Stimulated activated CD4-positive, alpha-beta T cell treated with anti-CD3 and anti-CD28 coated beads, Interleukin-1b, Interleukin-23, amount 100 ng/mL, for 4 hours (primary cell): ENCODE data around the gene CAMTA1.
"Not testable (repeated sequence)": the region's sequence is repeated elsewhere in the genome, so short reads cannot be mapped to it uniquely, and the experiment has no call there.

ENCODE experiments used
- DNase-seq, 2 donors: peaks; one replicate each; pipeline ENCODE4 v3.0.0-alpha.2; 2020; ENCODE audit warnings: low read depth in 2 of 2

The CAMTA1 gene

DNA sequence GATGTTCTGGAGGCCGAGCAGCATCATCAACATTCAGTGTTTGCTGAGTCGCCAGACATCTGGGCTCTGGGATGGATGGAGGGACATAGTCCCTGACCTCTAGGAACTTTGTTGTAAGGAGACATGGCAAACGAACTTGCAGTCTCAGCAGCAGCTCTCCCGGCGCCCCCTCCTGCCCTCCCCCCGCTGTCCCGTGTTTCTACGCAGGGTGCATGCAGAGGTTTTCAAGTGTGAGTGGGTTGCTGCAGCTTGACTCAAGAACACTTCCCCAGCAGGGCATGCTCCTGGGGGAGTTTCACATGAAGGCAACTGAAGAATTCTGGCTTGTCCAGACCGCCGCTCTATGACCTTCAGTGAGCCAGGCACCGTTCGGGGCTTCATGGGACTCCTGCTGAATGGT, 121.9 kb downstream of the CAMTA1 start:
- DNase-seq, result no peak

DNA sequence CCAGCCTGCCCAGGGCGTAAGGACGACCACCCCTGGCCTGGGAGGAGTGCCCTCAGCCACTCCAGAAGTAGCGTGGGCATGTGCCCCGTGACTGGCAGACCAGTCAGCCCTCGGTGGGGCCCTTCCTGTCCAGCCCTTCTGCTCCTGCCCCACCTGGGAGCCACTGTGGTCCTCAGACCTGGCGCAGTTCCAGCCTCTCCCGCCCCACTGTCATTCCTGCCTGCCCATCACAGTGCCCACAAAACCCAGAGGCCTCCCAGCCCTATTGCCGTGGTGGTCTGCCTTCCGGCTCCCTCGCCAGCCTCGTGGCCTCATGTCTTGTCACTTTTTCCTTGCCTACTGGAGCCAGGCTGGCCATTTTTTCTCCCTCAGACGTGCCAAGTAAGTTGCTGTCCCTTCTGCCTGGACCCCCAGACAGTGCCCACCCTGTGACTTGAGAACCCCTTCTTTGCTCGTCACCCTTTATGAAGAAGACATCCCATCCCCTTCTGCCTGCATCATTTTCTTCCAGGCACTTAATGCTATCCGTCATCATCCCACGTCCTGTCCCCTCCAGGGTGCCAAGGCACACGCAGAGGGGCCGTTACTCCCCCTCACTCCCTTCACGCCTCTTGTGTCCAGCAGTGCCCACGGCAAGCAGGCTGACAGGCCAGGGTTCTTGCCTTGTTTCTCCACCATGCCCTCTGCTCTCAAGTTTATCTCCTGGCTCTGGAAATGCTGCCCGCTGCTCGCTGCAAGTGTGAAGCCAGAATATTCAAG, 122.6 kb downstream of the CAMTA1 start:
- DNase-seq, result no peak

GRCh38 chr1:6909401-6909800, 124.1 kb downstream of the CAMTA1 start:
- DNase-seq, result no peak

GRCh38 chr1:6909857-6910256, 124.6 kb downstream of the CAMTA1 start:
- DNase-seq, result no peak

DNA sequence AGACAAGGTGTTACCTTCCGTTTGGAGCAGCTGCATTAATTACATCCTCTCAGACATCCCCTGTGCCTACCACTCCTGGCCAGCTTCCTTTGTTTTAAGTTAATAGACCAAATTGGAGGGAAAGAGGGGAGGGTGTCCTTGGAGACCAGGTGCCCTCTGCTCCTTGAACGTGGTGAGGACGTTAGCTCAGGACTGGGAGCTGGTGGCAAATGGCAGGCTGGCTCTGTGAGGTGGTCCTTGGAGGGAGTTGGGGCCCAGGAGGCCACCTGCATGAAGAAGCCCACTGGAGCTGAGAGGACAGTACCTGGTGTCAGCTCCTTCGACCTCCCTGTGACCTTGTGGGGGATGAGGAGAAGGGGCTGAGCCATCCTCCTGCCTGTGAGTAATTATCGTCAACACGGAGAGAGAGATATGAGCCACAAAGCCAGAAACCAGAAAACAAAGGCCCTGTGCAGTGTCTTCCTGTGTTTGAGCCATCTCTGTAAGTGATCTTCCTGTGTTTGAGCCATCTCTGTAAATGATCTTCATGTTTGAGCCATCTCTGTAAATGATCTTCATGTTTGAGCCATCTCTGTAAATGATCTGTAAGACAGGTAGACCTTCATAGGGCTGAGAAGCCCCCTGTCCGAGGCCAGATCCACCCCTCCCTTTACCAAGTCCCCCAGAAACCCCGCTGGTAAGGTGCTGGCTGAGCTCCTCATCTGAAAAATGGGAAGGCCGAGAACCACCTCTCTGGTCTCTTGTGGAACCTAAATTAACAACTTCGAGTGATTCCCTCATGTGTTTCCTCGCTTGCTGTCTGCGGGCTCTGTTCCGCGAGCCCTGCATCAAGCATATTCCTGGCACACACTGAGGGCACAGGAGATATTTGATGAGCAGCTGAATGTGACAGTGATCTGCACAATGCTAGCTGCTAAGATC, 126.0 kb downstream of the CAMTA1 start:
- DNase-seq, result no peak

- DNase-seq, result no peak
Observed at GRCh38 chr1:6911974-6912373, 126.7 kb downstream of the CAMTA1 start.

DNA sequence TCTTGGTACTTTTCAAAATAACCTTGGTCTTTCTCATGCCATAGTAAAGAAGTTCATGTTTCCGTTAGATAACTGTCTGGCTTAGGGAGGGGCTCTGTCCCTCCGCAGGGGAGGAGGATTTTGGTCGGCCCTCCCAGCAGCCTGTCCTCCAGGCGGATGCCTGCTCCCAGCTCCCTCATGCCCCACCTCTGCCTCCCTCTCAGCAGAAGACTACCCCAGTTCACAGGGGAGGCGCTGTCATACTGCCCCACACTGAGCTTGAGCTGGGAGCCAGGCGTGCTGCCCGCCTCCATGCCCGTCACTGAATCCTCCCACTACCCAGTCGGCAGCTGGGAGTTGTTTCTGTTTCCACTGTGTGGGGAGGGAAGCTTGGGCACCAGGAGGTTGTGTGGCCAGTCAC, 127.3 kb downstream of the CAMTA1 start:
- no peak for DNase-seq

DNA sequence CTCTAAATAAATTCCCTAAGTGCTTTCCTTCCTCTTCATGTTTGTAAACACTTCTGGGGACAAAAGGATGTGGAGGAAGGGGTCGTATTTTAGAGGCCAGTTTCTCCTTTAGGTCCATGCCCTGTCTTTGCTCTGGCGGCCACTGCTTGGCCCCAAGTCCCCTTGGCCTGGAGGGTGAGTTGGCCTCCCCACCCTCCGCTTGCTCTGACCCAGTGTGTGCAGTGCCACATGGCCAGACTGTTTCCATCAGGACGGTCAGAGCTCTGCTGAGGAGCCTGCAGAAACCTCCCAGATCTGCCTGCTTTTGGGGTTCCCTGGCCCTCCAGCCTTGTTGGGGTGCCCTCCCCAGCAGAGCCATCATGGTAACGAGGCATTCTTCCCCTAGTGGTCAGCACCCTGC, 127.8 kb downstream of the CAMTA1 start:
- DNase-seq, result no peak

DNA sequence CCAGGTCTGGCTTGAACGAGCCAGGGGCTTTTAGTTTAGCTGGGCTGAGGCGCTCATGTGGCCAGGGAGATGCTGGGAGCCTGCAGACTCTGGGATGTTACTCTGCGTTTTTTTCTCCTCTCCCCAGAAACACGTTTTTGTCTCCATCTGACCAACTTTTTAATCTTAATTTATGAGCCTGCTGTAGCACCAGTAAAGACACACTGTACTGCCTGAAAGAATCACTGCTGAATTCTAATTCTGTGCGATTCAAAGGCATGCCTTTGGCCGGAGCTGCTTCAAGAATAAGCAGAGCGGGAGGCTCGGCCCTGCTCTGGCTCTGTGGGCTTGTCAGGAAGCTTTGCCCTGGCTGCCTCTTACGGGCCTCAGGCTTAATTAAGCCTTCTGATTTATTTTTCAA, 129.5 kb downstream of the CAMTA1 start:
- DNase-seq, result no peak

DNA sequence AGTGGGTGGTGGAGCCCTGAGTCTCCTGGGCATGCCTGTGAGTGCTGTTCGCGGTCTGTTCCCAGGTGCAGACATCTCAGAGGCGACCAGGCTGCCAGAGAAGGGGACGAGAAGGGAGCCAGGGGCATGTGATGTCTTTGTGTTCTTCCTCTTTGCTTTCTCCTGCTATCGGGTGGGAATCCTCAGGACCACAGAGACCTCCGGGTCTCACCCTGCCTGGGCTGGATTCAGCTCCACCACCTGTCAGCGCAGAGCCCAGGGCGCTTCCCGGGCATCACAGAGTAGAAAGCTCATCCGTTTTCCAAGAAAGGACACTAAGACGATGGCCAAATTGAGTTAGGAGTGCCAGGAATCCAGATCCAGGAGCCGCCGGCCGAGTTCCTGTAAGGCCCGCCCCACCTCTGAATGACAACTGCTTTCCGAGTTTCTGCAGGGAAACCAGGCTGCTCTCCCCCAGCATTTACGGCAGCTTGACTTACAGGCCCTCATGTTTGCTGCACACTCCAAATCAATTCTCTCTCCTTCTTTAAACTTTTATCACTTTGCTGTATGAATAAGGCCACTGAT, 130.8 kb downstream of the CAMTA1 start:
- no peak for DNase-seq

- no peak for DNase-seq
Observed at GRCh38 chr1:6917067-6917466, 131.8 kb downstream of the CAMTA1 start.

DNA sequence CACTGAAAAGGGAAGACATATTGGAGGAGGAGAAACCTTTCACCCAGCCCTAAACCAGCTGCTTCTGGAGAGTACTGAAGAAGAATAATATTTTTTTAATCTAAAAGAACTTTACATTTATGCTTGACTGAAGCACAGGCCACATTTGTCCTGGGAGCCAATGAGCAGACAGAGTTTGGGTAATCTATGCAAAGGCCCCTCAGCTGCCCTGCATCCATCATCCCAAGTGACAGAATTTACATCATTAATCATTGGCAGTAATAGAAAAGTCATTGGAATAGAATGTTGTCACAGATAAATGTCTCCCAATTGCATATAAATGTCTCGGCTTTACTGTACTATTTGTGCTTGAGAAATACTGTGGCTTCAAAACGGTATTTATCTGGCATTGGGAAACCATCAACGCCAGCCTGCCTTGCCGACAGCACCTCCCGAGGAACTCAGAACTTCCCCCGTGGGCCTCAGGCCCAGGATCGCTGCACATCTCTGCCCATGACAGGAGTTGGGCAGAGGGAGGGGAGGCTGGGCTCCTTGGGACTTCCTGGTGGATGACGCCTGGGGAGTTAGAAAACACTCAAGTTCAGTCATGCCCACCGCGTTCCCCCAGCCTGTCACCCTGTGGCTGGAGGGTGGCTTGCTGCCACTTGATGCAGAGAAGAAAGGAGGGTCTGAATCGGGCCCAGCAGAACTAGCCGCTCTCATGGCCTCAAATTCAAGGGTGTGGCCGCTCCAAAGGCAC, 133.1 kb downstream of the CAMTA1 start:
- DNase-seq, result no peak

- DNase-seq, result no peak
Observed at GRCh38 chr1:6918925-6919511, 133.8 kb downstream of the CAMTA1 start.

DNA sequence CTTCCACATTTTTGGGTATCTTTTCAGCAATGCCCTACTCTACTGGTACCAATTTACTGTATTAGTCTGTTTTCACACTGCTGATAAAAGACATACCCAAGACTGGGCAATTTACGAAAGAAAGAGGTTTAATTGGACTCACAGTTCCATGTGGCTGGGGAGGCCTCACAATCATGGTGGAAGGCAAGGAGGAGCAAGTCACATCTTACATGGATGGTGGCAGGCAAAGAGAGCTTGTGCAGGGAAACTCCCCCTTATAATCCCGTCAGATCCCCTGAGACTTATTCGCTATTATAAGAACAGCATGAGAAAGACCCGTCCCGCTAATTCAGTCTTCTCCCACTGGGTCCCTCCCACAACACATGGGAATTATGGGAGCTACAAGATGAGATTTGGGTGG, 136.3 kb downstream of the CAMTA1 start:
- not testable (repeated sequence) for DNase-seq

DNA sequence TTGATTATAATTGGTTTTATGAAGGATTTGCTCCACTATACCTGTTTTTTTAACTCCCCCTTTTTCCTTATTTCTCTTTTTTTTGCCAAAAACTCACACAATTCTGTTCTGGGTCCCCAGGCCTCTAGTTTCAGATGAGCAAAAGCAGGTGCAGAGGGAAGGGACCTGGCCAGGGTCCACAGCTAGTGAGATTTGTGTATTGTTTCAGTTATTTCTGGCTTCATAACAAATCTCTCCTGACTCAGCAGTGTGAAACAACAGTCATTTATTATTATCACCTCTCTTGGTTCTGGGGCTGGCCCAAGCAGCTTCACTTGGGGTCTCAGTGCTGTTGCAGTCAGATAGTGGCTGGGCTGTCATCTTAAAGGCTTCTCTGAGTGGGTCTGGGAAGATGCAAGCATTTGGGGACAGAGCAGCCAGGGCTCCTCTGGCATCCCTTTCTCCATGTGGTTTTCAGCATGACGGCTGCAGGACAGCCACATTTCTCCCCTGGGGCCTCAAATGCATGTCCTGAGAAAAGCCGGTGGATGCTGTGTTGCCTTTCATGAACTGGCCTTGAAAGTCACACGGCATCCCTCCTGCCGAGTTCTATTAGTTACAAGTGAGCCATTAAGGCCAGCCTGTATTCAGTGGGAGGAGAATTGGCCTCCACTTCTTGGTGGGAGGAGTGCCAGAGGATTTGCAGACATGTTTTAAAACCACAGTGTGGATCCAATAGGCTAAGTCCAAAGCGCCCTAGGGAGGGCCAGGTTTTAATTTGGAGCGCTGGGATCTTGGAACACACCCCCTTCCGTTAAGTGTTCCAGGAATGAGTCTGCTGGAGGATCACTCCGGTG, 137.1 kb downstream of the CAMTA1 start:
- no peak for DNase-seq

DNA sequence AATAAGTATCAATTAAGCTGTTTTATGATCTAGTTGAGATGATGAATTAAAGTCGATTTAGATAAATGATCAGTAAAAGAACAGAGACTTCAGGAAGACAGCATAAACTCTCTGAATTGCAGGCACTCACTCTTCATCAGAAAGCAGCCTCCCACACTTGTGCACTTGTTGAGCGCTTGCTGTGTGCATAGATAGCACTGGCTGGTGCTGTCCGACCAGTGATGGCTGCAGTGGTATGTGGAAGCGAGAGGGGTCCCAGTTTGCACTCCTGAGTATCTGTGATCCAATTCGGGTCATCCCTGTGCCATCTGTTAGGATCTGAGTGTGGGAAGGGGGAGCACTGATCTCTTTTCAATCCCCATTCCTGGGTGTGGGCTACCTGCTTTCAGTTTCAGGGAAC, 137.8 kb downstream of the CAMTA1 start:
- DNase-seq, result no peak

DNA sequence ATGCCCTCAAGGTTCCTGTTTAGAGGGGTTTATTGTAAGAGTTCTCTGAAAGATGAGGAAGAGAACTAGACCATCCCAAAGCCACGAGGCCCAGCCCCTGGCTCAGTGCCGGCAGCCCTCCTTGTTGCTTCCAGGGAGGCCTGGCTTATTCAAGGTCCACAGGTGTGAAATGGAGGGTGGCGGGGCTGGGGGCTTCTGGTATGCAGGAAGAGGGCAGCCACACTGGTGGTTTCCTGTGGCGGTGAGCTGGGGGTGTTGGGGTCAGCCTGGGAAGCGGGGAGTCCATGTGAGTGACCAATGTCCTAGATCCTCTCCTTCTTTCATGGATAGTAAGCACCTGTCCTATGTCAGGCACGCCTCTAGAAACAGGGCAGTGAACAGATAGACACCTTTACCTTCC, 138.2 kb downstream of the CAMTA1 start:
- DNase-seq, result no peak

DNA sequence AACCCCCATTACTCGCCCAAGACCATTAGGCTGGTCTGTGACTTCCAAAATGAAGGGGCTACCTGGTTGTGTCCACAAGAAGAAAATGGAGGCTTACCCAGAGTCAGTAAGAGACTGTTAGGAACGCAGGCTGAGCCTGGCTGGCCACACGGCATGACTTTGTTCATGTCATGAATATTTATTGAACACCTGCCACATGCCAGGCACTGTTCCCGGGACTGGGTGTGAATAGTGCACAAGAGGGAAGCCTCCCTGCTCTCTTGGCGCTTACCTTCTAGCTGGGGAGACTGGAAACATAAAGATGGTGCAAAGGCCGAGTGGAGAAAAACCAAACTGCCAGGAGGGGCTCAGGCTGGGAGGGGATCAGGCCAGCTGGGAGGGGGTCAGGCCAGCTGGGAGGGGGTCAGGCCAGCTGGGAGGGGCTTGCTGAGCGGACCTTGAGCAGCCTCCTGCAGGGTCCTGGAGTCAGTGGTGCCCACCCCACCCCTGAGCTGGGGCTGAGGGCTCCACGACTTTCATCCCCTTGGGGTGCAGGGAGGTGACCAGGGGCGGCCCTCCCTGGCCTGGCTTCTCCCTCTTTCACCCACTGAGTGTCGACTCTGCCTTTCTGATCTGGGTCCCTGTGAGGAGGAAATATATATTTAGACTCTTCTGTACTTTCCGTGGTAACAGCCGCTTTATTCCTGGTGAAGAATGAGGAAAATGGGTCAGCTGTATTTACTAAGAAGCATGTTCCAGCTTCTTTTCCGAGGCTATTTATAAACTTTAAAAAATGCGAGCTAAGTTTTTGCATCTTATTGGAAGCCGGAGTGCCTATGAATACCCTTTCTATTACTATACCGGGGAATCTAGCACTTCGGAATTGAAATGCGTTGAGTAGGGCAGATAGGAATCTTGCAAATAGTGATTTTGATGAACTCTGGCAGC, 139.0 kb downstream of the CAMTA1 start:
- DNase-seq, result no peak

DNA sequence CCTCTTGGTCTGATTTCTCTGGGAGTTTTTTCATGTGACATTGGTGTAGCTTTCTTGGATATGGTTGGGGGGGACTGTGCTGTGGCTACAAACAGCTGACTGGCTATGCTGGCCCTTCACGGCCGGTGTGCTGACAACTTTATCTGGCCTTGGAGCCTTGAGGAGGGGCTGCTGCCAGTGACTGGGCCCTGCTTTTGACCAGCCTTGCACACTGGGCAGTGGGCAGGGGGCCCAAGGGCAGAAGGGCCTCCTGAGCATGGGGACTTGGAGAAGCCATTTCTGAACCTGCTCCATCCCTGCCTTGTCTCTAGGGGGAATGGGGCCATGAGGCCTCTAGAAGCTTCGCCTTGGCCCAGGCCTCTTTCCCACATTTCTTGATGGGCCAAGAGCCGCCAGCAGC, 139.6 kb downstream of the CAMTA1 start:
- DNase-seq, result no peak

DNA sequence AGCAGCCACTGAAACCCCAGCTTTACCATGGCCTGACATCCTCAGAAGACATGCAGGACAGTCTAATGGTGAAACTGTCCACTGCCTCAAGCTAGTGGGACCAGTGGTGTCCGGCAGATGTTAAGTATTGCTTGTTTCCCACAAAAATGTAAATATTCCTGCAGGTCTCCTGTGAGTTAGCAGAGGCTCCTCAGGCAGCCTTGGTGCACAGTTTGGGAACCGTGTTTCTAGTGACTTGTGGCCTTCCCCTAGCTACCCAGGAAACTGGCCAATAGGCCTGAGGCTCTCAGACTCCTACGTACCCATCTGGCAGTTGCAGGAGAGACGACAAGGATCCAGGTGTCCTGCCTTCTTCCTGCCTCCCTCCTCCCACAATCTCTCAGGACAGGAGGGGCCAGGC, 142.4 kb downstream of the CAMTA1 start:
- no peak for DNase-seq
